ENCODE results near the gene IGSF6. TPM values are rescaled to one million over a fixed set of nuclear protein-coding genes. Genes with fewer than 3 reads are reported as not detected.

IGSF6 gene
- total and polyA plus RNA-seq, 9 of the 15 experiments (the other 6 are each of a cell fraction or from before 2014, with no cell fraction given), result 0.07 TPM; not detected in 8

DNA sequence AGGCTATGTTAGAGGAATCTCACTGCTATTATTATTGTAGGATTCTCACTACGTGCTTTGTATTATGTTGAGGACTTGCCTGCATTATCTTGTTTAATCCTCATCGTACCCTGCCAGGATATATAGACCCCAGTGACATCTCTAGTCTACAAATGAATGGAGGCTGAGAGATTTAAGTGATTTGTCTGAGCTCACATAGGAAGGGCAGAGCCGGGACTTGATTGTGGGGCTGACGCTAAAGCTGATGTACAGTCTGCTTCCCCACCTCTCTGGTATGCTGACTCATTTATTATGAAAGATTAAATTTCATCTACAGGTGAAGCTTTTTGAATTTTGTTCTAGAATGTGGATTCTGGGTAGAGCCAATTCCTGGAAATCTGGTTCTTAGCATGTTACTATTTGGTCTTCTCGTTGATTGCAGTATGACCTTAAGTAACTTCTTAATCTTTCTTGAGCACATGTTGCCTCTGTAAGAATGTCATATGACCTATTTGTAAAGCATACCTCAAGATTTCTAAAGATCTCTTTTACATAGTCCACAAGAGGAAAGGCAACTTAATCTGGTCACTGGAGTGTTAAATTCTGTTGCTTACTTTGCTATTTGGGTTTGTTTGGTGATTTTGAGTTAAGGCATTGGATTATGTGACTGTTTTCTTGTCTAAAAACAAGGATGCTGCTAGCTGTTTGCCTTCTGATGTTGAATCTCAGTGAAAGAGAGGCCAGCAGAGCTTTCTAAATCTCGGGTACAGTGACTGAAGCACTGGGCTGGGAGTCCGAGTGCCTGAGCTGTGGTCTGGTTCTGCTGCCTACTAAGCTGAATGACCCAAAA, 40.6 kb downstream of the IGSF6 start (continued):
- TF ChIP-seq, protein P1, sequence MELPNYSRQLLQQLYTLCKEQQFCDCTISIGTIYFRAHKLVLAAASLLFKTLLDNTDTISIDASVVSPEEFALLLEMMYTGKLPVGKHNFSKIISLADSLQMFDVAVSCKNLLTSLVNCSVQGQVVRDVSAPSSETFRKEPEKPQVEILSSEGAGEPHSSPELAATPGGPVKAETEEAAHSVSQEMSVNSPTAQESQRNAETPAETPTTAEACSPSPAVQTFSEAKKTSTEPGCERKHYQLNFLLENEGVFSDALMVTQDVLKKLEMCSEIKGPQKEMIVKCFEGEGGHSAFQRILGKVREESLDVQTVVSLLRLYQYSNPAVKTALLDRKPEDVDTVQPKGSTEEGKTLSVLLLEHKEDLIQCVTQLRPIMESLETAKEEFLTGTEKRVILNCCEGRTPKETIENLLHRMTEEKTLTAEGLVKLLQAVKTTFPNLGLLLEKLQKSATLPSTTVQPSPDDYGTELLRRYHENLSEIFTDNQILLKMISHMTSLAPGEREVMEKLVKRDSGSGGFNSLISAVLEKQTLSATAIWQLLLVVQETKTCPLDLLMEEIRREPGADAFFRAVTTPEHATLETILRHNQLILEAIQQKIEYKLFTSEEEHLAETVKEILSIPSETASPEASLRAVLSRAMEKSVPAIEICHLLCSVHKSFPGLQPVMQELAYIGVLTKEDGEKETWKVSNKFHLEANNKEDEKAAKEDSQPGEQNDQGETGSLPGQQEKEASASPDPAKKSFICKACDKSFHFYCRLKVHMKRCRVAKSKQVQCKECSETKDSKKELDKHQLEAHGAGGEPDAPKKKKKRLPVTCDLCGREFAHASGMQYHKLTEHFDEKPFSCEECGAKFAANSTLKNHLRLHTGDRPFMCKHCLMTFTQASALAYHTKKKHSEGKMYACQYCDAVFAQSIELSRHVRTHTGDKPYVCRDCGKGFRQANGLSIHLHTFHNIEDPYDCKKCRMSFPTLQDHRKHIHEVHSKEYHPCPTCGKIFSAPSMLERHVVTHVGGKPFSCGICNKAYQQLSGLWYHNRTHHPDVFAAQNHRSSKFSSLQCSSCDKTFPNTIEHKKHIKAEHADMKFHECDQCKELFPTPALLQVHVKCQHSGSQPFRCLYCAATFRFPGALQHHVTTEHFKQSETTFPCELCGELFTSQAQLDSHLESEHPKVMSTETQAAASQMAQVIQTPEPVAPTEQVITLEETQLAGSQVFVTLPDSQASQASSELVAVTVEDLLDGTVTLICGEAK (IDR thresholded peaks at IDR 0.05), result peak; percentile 18; the same call in 1 of the 2 replicates
- TF ChIP-seq, protein P1 (CRISPR knock-in tag; IDR thresholded peaks at IDR 0.05), result no peak
- no peak for TF ChIP-seq PTTG1 (tag; IDR thresholded peaks at IDR 0.05; ENCODE audit: low read depth)
- 0 out of 2 replicates have a peak, but pooled peaks have one; percentile 50 for TF ChIP-seq ZNF589 (CRISPR knock-in tag; IDR thresholded peaks at IDR 0.05; ENCODE audit: low read depth)
- no peak for TF ChIP-seq HDAC8 (tag; IDR thresholded peaks at IDR 0.05)
- no peak for TF ChIP-seq COPS2 (conservative IDR thresholded peaks at IDR 0.05)
- TF ChIP-seq, protein P2, sequence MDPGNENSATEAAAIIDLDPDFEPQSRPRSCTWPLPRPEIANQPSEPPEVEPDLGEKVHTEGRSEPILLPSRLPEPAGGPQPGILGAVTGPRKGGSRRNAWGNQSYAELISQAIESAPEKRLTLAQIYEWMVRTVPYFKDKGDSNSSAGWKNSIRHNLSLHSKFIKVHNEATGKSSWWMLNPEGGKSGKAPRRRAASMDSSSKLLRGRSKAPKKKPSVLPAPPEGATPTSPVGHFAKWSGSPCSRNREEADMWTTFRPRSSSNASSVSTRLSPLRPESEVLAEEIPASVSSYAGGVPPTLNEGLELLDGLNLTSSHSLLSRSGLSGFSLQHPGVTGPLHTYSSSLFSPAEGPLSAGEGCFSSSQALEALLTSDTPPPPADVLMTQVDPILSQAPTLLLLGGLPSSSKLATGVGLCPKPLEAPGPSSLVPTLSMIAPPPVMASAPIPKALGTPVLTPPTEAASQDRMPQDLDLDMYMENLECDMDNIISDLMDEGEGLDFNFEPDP (CRISPR knock-in tag; IDR thresholded peaks at IDR 0.05), result no peak
- TF ChIP-seq NFXL1 (CRISPR knock-in tag; IDR thresholded peaks at IDR 0.05), result no peak
- TF ChIP-seq, protein P3, sequence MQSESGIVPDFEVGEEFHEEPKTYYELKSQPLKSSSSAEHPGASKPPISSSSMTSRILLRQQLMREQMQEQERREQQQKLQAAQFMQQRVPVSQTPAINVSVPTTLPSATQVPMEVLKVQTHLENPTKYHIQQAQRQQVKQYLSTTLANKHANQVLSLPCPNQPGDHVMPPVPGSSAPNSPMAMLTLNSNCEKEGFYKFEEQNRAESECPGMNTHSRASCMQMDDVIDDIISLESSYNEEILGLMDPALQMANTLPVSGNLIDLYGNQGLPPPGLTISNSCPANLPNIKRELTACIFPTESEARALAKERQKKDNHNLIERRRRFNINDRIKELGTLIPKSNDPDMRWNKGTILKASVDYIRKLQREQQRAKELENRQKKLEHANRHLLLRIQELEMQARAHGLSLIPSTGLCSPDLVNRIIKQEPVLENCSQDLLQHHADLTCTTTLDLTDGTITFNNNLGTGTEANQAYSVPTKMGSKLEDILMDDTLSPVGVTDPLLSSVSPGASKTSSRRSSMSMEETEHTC (IDR thresholded peaks at IDR 0.05), result 0 out of 2 replicates have a peak, but pooled peaks have one; percentile 54
- no peak for TF ChIP-seq NR2C1 (IDR thresholded peaks at IDR 0.05)
- TF ChIP-seq NR2C1 (tag; IDR thresholded peaks at IDR 0.05), result no peak
